ENCODE results near the gene FBXO10.
A peak's percentile ranks its signal among the peaks of the same experiment; 100 is the strongest.

The FBXO10 gene

GRCh38 chr9:37499297-37499696 lies 76.9 kb downstream of the FBXO10 start:
- Histone ChIP-seq H3K9me3 (ENCODE audit: control extremely low read depth in 1 of 5, control insufficient read depth in 4 of 5, insufficient read depth in 2 of 5, low read depth in 1 of 5, low read length in 4 of 5) (no peaks in the 10 kb centered on the region), H3K27me3 (replicated peaks in 2 of 5; ENCODE audit: control insufficient read depth in 4 of 5, insufficient read depth in 5 of 5, low read length in 4 of 5) (no peaks in the 10 kb centered on the region), H3K4me1 (ENCODE audit: control extremely low read depth in 1 of 4, control insufficient read depth in 4 of 4, insufficient read depth in 4 of 4, low read length in 3 of 4) (no peaks in the 10 kb centered on the region), H3K27ac (ENCODE audit: insufficient read depth in 1 of 2, low read depth in 1 of 2, low read length in 2 of 2, poor library complexity in 1 of 2, severe bottlenecking in 2 of 2) (no peak overlapping the region), H3K4me3 (ENCODE audit: control insufficient read depth in 1 of 7, extremely low read depth in 1 of 7, insufficient read depth in 4 of 7, low read depth in 2 of 7, low read length in 6 of 7) (no peak overlapping the region), H3K36me3 (ENCODE audit: control insufficient read depth in 4 of 4, insufficient read depth in 4 of 4, low read length in 3 of 4) (peaks cover 6 to 83% (median 65%) of the 10 kb centered on the region in 4 experiments)
- POLR2A ChIA-PET = no interaction called here
- CTCF ChIA-PET = interaction anchor here (1.1 to 1.5 kb wide), 2 partner anchors 11 to 12 kb away, joined by 3 to 5 read pairs; no protein-coding TSS in a partner anchor
- DNase-seq = no peak
- WGBS (ENCODE audit: insufficient coverage) = 98% methylated on average over 5 of the region's 6 CpGs

- 100% methylated on average over 2 of the region's 3 CpGs for WGBS (ENCODE audit: insufficient coverage)
- Histone ChIP-seq H3K4me3 (ENCODE audit: control insufficient read depth in 1 of 7, extremely low read depth in 1 of 7, insufficient read depth in 4 of 7, low read depth in 2 of 7, low read length in 6 of 7) (no peak overlapping the region), H3K27me3 (replicated peaks in 2 of 5; ENCODE audit: control insufficient read depth in 4 of 5, insufficient read depth in 5 of 5, low read length in 4 of 5) (no peaks in the 10 kb centered on the region), H3K4me1 (ENCODE audit: control extremely low read depth in 1 of 4, control insufficient read depth in 4 of 4, insufficient read depth in 4 of 4, low read length in 3 of 4) (no peaks in the 10 kb centered on the region), H3K9me3 (ENCODE audit: control extremely low read depth in 1 of 5, control insufficient read depth in 4 of 5, insufficient read depth in 2 of 5, low read depth in 1 of 5, low read length in 4 of 5) (no peaks in the 10 kb centered on the region), H3K36me3 (ENCODE audit: control insufficient read depth in 4 of 4, insufficient read depth in 4 of 4, low read length in 3 of 4) (peaks cover 8 to 83% (median 66%) of the 10 kb centered on the region in 4 experiments), H3K27ac (ENCODE audit: insufficient read depth in 1 of 2, low read depth in 1 of 2, low read length in 2 of 2, poor library complexity in 1 of 2, severe bottlenecking in 2 of 2) (no peak overlapping the region)
- DNase-seq = no peak
- ChIA-PET CTCF (interaction anchor here (0.9 to 1.5 kb wide), 3 partner anchors 10 to 13 kb away, joined by 3 to 5 read pairs (median 3); no protein-coding TSS in a partner anchor), POLR2A (no interaction called here)
Observed at GRCh38 chr9:37498457-37498856, 77.7 kb downstream of the FBXO10 start.

- ChIA-PET POLR2A (no interaction called here), CTCF (interaction anchor here (0.9 kb wide), 1 partner anchor 12 kb away, joined by 3 read pairs; no protein-coding TSS in a partner anchor)
- WGBS (ENCODE audit: insufficient coverage) = no CpG with 5 or more reads among the region's 3 CpGs
- Histone ChIP-seq H3K27ac (ENCODE audit: insufficient read depth in 1 of 2, low read depth in 1 of 2, low read length in 2 of 2, poor library complexity in 1 of 2, severe bottlenecking in 2 of 2) (no peak overlapping the region), H3K9me3 (ENCODE audit: control extremely low read depth in 1 of 5, control insufficient read depth in 4 of 5, insufficient read depth in 2 of 5, low read depth in 1 of 5, low read length in 4 of 5) (no peaks in the 10 kb centered on the region), H3K4me3 (ENCODE audit: control insufficient read depth in 1 of 7, extremely low read depth in 1 of 7, insufficient read depth in 4 of 7, low read depth in 2 of 7, low read length in 6 of 7) (no peak overlapping the region), H3K36me3 (ENCODE audit: control insufficient read depth in 4 of 4, insufficient read depth in 4 of 4, low read length in 3 of 4) (peaks cover 10 to 83% (median 65%) of the 10 kb centered on the region in 4 experiments), H3K4me1 (ENCODE audit: control extremely low read depth in 1 of 4, control insufficient read depth in 4 of 4, insufficient read depth in 4 of 4, low read length in 3 of 4) (no peaks in the 10 kb centered on the region), H3K27me3 (replicated peaks in 2 of 5; ENCODE audit: control insufficient read depth in 4 of 5, insufficient read depth in 5 of 5, low read length in 4 of 5) (no peaks in the 10 kb centered on the region)
- DNase-seq = no peak
Observed at GRCh38 chr9:37497320-37497719, 78.9 kb downstream of the FBXO10 start.

- Histone ChIP-seq H3K27me3 (replicated peaks in 2 of 5; ENCODE audit: control insufficient read depth in 4 of 5, insufficient read depth in 5 of 5, low read length in 4 of 5) (no peaks in the 10 kb centered on the region), H3K27ac (ENCODE audit: insufficient read depth in 1 of 2, low read depth in 1 of 2, low read length in 2 of 2, poor library complexity in 1 of 2, severe bottlenecking in 2 of 2) (no peak overlapping the region), H3K36me3 (ENCODE audit: control insufficient read depth in 4 of 4, insufficient read depth in 4 of 4, low read length in 3 of 4) (peaks cover 10 to 76% (median 58%) of the 10 kb centered on the region in 4 experiments), H3K4me1 (ENCODE audit: control extremely low read depth in 1 of 4, control insufficient read depth in 4 of 4, insufficient read depth in 4 of 4, low read length in 3 of 4) (no peaks in the 10 kb centered on the region), H3K9me3 (ENCODE audit: control extremely low read depth in 1 of 5, control insufficient read depth in 4 of 5, insufficient read depth in 2 of 5, low read depth in 1 of 5, low read length in 4 of 5) (no peaks in the 10 kb centered on the region), H3K4me3 (ENCODE audit: control insufficient read depth in 1 of 7, extremely low read depth in 1 of 7, insufficient read depth in 4 of 7, low read depth in 2 of 7, low read length in 6 of 7) (no peak overlapping the region)
- WGBS (ENCODE audit: insufficient coverage) = 92% methylated on average over 4 of the region's 4 CpGs
- DNase-seq = no peak
- ChIA-PET POLR2A (no interaction called here), CTCF (interaction anchor here (0.6 to 1.1 kb wide), 3 partner anchors 10 to 930 kb away, joined by 3 read pairs; partner anchors contain the start of gene POLR1E)
Observed at GRCh38 chr9:37496020-37496419, 80.2 kb downstream of the FBXO10 start.

GRCh38 chr9:37495571-37495970 lies 80.6 kb downstream of the FBXO10 start:
- no peaks in the 10 kb centered on the region for H3K27me3 ChIP-seq (replicated peaks in 2 of 5; ENCODE audit: control insufficient read depth in 4 of 5, insufficient read depth in 5 of 5, low read length in 4 of 5)
- DNase-seq = no peak
- CTCF ChIA-PET = interaction anchor here (0.6 to 1.4 kb wide), 4 partner anchors 10 to 930 kb away, joined by 3 read pairs; partner anchors contain the start of gene POLR1E
- H3K36me3 ChIP-seq (ENCODE audit: control insufficient read depth in 4 of 4, insufficient read depth in 4 of 4, low read length in 3 of 4) = peaks cover 10 to 74% (median 56%) of the 10 kb centered on the region in 4 experiments
- no peak overlapping the region for H3K27ac ChIP-seq (ENCODE audit: insufficient read depth in 1 of 2, low read depth in 1 of 2, low read length in 2 of 2, poor library complexity in 1 of 2, severe bottlenecking in 2 of 2)
- 100% methylated on average over 3 of the region's 5 CpGs for WGBS (ENCODE audit: insufficient coverage)
- no peaks in the 10 kb centered on the region for H3K4me1 ChIP-seq (ENCODE audit: control extremely low read depth in 1 of 4, control insufficient read depth in 4 of 4, insufficient read depth in 4 of 4, low read length in 3 of 4)
- H3K4me3 ChIP-seq (ENCODE audit: control insufficient read depth in 1 of 7, extremely low read depth in 1 of 7, insufficient read depth in 4 of 7, low read depth in 2 of 7, low read length in 6 of 7) = no peak overlapping the region
- POLR2A ChIA-PET = no interaction called here
- no peaks in the 10 kb centered on the region for H3K9me3 ChIP-seq (ENCODE audit: control extremely low read depth in 1 of 5, control insufficient read depth in 4 of 5, insufficient read depth in 2 of 5, low read depth in 1 of 5, low read length in 4 of 5)

- peaks cover 10 to 75% (median 48%) of the 10 kb centered on the region in 4 experiments for H3K36me3 ChIP-seq (ENCODE audit: control insufficient read depth in 4 of 4, insufficient read depth in 4 of 4, low read length in 3 of 4)
- POLR2A ChIA-PET = no interaction called here
- WGBS (ENCODE audit: insufficient coverage) = no CpG with 5 or more reads among the region's 1 CpG
- no peak for DNase-seq
- H3K4me3 ChIP-seq (ENCODE audit: control insufficient read depth in 1 of 7, extremely low read depth in 1 of 7, insufficient read depth in 4 of 7, low read depth in 2 of 7, low read length in 6 of 7) = no peak overlapping the region
- no peaks in the 10 kb centered on the region for H3K27me3 ChIP-seq (replicated peaks in 2 of 5; ENCODE audit: control insufficient read depth in 4 of 5, insufficient read depth in 5 of 5, low read length in 4 of 5)
- CTCF ChIA-PET = no interaction called here
- H3K27ac ChIP-seq (ENCODE audit: insufficient read depth in 1 of 2, low read depth in 1 of 2, low read length in 2 of 2, poor library complexity in 1 of 2, severe bottlenecking in 2 of 2) = no peak overlapping the region
- H3K4me1 ChIP-seq (ENCODE audit: control extremely low read depth in 1 of 4, control insufficient read depth in 4 of 4, insufficient read depth in 4 of 4, low read length in 3 of 4) = peaks cover 0 to 10% (median 5%) of the 10 kb centered on the region in 4 experiments
- no peaks in the 10 kb centered on the region for H3K9me3 ChIP-seq (ENCODE audit: control extremely low read depth in 1 of 5, control insufficient read depth in 4 of 5, insufficient read depth in 2 of 5, low read depth in 1 of 5, low read length in 4 of 5)
Observed at GRCh38 chr9:37491939-37492338, 84.2 kb downstream of the FBXO10 start.

GRCh38 chr9:37486616-37487548 lies 89.3 kb downstream of the FBXO10 start:
- 51% methylated on average over 5 of the region's 7 CpGs for WGBS (ENCODE audit: insufficient coverage)
- Histone ChIP-seq H3K27ac (ENCODE audit: insufficient read depth in 1 of 2, low read depth in 1 of 2, low read length in 2 of 2, poor library complexity in 1 of 2, severe bottlenecking in 2 of 2) (peak overlapping the region in 1 of 2 experiments; percentile 84), H3K4me3 (ENCODE audit: control insufficient read depth in 1 of 7, extremely low read depth in 1 of 7, insufficient read depth in 4 of 7, low read depth in 2 of 7, low read length in 6 of 7) (peak overlapping the region; percentile 52 to 89 (median 80)), H3K36me3 (ENCODE audit: control insufficient read depth in 4 of 4, insufficient read depth in 4 of 4, low read length in 3 of 4) (peaks cover 0 to 33% (median 15%) of the 10 kb centered on the region in 4 experiments), H3K4me1 (ENCODE audit: control extremely low read depth in 1 of 4, control insufficient read depth in 4 of 4, insufficient read depth in 4 of 4, low read length in 3 of 4) (peaks cover 3 to 24% (median 23%) of the 10 kb centered on the region in 4 experiments), H3K27me3 (replicated peaks in 2 of 5; ENCODE audit: control insufficient read depth in 4 of 5, insufficient read depth in 5 of 5, low read length in 4 of 5) (no peaks in the 10 kb centered on the region), H3K9me3 (ENCODE audit: control extremely low read depth in 1 of 5, control insufficient read depth in 4 of 5, insufficient read depth in 2 of 5, low read depth in 1 of 5, low read length in 4 of 5) (no peaks in the 10 kb centered on the region)
- ChIA-PET CTCF (interaction anchor here (1.3 to 1.7 kb wide), 4 partner anchors 12 to 40 kb away, joined by 3 to 6 read pairs (median 4); no protein-coding TSS in a partner anchor), POLR2A (no interaction called here)
- no peak for DNase-seq

All from common myeloid progenitor, CD34-positive (primary cell).